Mesothelial cell of epicardium (in vitro differentiated cells): Measurements from ENCODE around the gene GDPD2. TPM values are rescaled to one million over a fixed set of nuclear protein-coding genes. Genes with fewer than 3 reads are reported as not detected.

ENCODE experiments used
- DNase-seq, 2 experiments: peaks; one replicate each; pipeline ENCODE4 v3.0.0; 2021; ENCODE audit warnings: low spot score in 2 of 2; ENCODE audit not compliant: unreplicated experiment in 2 of 2
- H3K27ac Mint-ChIP-seq: 2 replicates; pipeline ENCODE4 v1.8.0; 2021; ENCODE audit warnings: mixed read lengths
- H3K27me3 Mint-ChIP-seq: 2 replicates; pipeline ENCODE4 v1.8.0; 2021; ENCODE audit warnings: low read depth, mixed read lengths
- H3K36me3 Mint-ChIP-seq: 2 replicates; pipeline ENCODE4 v1.8.0; 2021; ENCODE audit warnings: mixed read lengths
- H3K4me1 Mint-ChIP-seq: 2 replicates; pipeline ENCODE4 v1.8.0; 2021; ENCODE audit warnings: mixed read lengths
- H3K4me3 Mint-ChIP-seq: 2 replicates; pipeline ENCODE4 v1.8.0; 2021; ENCODE audit warnings: mild to moderate bottlenecking, moderate library complexity, mixed read lengths
- H3K9me3 Mint-ChIP-seq: 2 replicates; pipeline ENCODE4 v1.8.0; 2021; ENCODE audit warnings: mixed read lengths
- CTCF ChIP-seq: fragments of 200-600 bp; sonication (generic); IDR thresholded peaks from one replicate; pipeline ENCODE4 v1.5.0; 2021; ENCODE audit warnings: antibody characterized with exemption; ENCODE audit not compliant: unreplicated experiment
- total RNA-seq: library from RNA; stranded (reverse); gene quantifications from 3 replicates; pipeline ENCODE4 v1.2.1, GENCODE V29; 2021

Gene GDPD2
- total RNA-seq, 1 donor from 2014 or later = 0.29 TPM

DNA sequence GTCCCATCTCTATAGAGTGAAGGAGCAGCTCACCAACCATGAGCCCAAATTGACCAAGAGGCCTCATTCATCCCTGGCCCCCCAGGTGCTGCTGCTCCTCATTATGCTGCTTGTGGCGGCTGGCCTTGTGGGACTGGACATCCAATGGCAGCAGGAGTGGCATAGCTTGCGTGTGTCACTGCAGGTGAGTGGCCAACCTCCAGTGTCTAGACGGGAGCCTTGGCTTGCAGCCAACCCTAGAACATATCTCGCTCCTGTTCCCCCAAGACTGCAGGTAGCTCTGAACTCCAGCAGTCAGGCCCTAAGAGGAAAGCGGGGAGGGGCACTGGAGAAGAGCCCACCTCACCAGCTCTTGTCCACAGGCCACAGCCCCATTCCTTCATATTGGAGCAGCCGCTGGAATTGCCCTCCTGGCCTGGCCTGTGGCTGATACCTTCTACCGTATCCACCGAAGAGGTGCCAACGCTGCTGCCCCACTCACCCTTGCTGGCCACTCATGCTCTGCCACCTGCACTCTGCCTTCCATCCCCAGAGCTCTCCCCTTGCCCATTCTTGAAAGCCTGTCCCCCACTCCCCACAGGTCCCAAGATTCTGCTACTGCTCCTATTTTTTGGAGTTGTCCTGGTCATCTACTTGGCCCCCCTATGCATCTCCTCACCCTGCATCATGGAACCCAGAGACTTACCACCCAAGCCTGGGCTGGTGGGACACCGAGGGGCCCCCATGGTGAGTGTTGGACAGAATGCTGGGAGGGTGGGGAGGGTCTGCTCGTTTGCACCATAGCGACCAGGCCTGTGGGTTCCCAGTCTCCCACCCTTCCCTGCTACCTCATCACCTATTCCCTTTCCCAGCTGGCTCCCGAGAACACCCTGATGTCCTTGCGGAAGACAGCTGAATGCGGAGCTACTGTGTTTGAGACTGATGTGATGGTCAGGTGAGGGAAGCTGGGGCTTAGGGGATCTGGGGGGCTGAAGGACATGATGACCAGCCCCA is 3.5 kb downstream of the GDPD2 start:
- H3K27me3 Mint-ChIP-seq = no peaks in the 10 kb centered on the region
- peaks cover 7% of the 10 kb centered on the region for H3K4me1 Mint-ChIP-seq
- H3K9me3 Mint-ChIP-seq = peaks cover 24% of the 10 kb centered on the region
- no peak overlapping the region for H3K27ac Mint-ChIP-seq
- no peak for DNase-seq
- H3K4me3 Mint-ChIP-seq = no peak overlapping the region
- no peak for TF ChIP-seq CTCF
- H3K36me3 Mint-ChIP-seq = no peaks in the 10 kb centered on the region

GRCh38 chrX:70427365-70427764 is 4.3 kb downstream of the GDPD2 start:
- Mint-ChIP-seq H3K27ac (no peak overlapping the region), H3K9me3 (peaks cover 21% of the 10 kb centered on the region), H3K4me1 (peaks cover 7% of the 10 kb centered on the region)

DNA sequence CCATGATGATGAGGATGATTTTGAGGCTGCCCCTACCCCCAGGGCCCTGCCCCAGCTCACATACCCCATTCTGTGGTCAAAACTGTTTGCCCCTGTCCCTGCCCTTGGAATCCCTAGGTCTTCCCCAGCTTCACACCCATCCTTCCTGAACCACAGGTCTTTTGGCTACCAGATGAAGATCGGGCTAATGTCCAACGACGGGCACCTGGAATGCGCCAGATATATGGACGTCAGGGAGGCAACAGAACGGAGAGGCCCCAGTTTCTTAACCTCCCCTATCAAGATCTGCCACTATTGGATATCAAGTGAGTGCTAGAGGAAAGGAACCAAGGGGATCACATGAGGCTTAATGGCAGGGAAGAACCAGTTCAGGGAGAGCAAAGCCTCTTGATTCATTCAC is 6.6 kb downstream of the GDPD2 start:
- no peaks in the 10 kb centered on the region for H3K36me3 Mint-ChIP-seq
- peaks cover 8% of the 10 kb centered on the region for H3K4me1 Mint-ChIP-seq
- no peak overlapping the region for H3K27ac Mint-ChIP-seq
- no peak for DNase-seq
- H3K27me3 Mint-ChIP-seq = peaks cover under 1% of the 10 kb centered on the region
- H3K9me3 Mint-ChIP-seq = peaks cover 25% of the 10 kb centered on the region
- TF ChIP-seq CTCF = no peak
- H3K4me3 Mint-ChIP-seq = no peak overlapping the region

More at GRCh38 chrX:70427365-70427764, 4.3 kb downstream of the GDPD2 start:
- Mint-ChIP-seq H3K36me3 (no peaks in the 10 kb centered on the region), H3K4me3 (no peak overlapping the region), H3K27me3 (no peaks in the 10 kb centered on the region)
- no peak for DNase-seq
- no peak for TF ChIP-seq CTCF

- Mint-ChIP-seq H3K27me3 (peaks cover 24% of the 10 kb centered on the region), H3K36me3 (no peaks in the 10 kb centered on the region), H3K4me1 (peaks cover 11% of the 10 kb centered on the region), H3K27ac (peak overlapping the region; percentile 45), H3K9me3 (peaks cover 31% of the 10 kb centered on the region), H3K4me3 (peak overlapping the region; percentile 89)
- no peak for DNase-seq
- no peak for TF ChIP-seq CTCF
Observed at GRCh38 chrX:70432936-70433847, 10.1 kb downstream of the GDPD2 start.

DNA sequence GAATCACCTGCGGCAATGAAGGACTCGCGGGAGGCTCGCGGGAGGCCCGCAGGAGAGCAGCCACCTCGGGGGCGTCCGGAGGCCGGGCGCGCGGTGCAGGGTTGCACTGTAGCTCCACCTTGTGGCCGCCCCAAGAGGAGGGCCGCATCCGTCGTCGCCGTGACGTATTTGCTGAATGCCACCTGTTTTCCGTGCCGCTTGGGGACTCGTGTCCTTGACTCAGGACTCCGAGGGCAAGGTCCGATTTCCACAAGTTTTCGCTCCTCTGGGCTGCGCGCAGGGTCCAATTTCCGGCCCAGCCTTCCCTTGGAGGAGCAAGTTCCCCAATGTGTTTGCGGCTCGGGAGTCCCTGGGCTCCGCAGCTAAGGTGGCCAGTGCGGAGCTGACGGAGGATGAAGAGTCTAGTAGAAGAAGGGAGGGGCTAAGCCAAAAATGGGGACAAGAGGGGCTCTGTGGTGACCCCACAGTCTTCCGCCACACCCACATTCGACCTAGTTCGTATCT is 10.8 kb downstream of the GDPD2 start:
- peak; percentile 56 for TF ChIP-seq CTCF
- H3K36me3 Mint-ChIP-seq = no peaks in the 10 kb centered on the region
- H3K27me3 Mint-ChIP-seq = peaks cover 31% of the 10 kb centered on the region
- peak overlapping the region; percentile 90 for H3K27ac Mint-ChIP-seq
- DNase-seq = peak; percentile 52 to 76
- peak overlapping the region; percentile 89 for H3K4me3 Mint-ChIP-seq
- peaks cover 11% of the 10 kb centered on the region for H3K4me1 Mint-ChIP-seq
- peaks cover 24% of the 10 kb centered on the region for H3K9me3 Mint-ChIP-seq
